Measurements from ENCODE around the gene GCGR.

The GCGR gene

DNA sequence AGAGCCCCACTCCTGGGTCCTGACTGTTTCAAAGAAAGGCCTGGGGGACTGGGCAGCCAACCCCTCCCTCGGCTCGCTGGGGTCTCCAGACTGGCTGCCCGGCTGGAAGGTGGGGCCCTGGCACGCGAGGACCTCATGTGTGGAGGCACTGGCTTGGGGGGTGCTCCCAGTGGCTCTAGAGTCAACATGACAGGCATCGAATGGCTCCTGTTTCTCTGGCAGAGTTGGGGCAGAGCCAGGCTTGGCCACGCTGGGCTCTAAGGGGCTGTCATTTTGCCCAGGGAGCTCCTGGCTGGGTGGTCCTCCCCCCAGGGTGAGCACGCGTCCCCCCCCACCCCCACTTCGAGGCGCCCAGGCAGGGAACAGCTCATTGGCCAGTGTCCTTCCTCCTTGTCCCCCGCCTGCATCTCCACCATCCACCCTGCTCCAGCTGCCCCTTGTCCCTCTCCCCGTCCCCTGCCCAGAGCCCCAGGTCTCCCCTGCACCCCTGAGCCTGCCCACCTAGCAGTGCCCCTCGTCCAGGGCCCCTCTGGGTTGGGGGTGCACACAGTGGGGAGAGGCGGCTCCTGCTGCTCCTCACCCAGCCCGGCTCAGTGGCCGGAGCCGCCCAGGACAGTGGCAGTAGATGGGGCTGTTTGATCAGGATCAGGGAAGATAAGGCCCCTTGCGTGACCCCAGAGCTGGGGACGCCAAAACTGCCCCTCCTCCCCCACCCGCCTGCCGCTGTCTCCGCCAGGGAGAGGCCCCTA lies 2.7 kb downstream of the GCGR start:
- Histone ChIP-seq H3K79me2 (ENCODE audit: insufficient read depth, low read length) (no peaks in the 10 kb centered on the region), H2AFZ (ENCODE audit: low read length) (no peak overlapping the region), H3K4me2 (ENCODE audit: low read length) (no peak overlapping the region), H3K27ac (ENCODE audit: low read depth, low read length, poor library complexity, severe bottlenecking) (no peak overlapping the region), H3K9me2 (ENCODE audit: low read depth, low read length) (no peaks in the 10 kb centered on the region), H3K36me3 (ENCODE audit: insufficient read depth, low read length) (no peaks in the 10 kb centered on the region), H3K9ac (ENCODE audit: low read length) (no peak overlapping the region), H3K4me1 (ENCODE audit: insufficient read depth, low read length, severe bottlenecking) (no peaks in the 10 kb centered on the region), H3F3A (ENCODE audit: insufficient read depth, low read length) (no peaks in the 10 kb centered on the region), H3K27me3 (ENCODE audit: insufficient read depth, low read length) (peaks cover 14% of the 10 kb centered on the region), H3K9me3 (ENCODE audit: low read length) (no peaks in the 10 kb centered on the region), H4K20me1 (ENCODE audit: insufficient read depth, low read length) (no peaks in the 10 kb centered on the region), H3K4me3 (ENCODE audit: low read depth, low read length, poor library complexity, severe bottlenecking) (no peak overlapping the region)
- TF ChIP-seq, protein P1, sequence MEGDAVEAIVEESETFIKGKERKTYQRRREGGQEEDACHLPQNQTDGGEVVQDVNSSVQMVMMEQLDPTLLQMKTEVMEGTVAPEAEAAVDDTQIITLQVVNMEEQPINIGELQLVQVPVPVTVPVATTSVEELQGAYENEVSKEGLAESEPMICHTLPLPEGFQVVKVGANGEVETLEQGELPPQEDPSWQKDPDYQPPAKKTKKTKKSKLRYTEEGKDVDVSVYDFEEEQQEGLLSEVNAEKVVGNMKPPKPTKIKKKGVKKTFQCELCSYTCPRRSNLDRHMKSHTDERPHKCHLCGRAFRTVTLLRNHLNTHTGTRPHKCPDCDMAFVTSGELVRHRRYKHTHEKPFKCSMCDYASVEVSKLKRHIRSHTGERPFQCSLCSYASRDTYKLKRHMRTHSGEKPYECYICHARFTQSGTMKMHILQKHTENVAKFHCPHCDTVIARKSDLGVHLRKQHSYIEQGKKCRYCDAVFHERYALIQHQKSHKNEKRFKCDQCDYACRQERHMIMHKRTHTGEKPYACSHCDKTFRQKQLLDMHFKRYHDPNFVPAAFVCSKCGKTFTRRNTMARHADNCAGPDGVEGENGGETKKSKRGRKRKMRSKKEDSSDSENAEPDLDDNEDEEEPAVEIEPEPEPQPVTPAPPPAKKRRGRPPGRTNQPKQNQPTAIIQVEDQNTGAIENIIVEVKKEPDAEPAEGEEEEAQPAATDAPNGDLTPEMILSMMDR (IDR thresholded peaks at IDR 0.05; ENCODE audit: low read length): no peak
- TF ChIP-seq EZH2 (IDR thresholded peaks at IDR 0.05; ENCODE audit: borderline replicate concordance, low read length): no peak

DNA sequence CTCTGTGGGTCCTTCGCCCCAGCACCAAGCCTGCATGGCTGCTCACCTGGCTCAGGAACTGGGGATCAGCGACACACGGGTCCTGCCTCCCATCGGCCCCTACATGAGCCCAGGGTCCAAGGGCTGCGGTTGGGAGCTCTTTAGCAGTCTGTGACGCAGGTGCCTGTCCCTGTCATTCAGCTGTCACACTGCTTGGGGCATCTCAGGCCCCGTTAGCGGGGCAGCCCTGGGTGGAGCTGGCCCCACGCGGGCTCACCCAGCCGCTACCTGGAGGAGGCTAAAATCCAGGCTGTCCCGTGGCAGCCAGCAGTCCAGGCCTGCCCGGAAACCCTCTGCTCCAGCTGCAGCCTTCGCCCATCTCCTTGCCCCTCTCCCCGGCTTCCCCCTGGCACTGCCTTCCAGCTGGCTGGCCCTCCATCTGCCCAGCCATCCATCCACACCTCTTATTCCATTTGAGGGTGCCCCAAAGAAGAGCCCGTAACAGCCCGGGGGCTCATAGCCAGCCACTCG lies 3.3 kb downstream of the GCGR start:
- peaks cover 14% of the 10 kb centered on the region for H3K27me3 ChIP-seq (ENCODE audit: insufficient read depth, low read length)
- no peak overlapping the region for H3K4me2 ChIP-seq (ENCODE audit: low read length)

DNA sequence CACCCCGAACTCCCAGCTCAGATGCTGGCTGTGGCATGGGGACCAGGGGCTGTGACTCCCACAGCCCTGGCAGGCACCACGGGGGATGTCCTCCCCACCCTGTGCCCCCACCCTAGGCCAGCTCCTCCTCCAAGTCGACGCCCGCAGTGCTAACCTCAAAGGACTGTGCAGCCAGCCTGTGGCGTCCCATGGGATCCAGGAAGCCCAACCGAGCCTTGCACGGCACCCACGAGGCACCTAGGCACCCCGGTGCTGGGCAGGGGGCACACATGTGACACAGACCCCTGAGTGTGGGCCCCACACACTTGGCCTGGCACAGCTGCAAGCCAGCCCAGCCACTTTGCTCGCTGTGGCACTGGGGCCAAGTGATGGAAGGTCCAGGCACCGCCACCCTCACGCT lies 3.9 kb downstream of the GCGR start:
- Histone ChIP-seq H3K27ac (ENCODE audit: low read depth, low read length, poor library complexity, severe bottlenecking) (no peak overlapping the region), H3K4me1 (ENCODE audit: insufficient read depth, low read length, severe bottlenecking) (no peaks in the 10 kb centered on the region), H3K9me2 (ENCODE audit: low read depth, low read length) (no peaks in the 10 kb centered on the region), H3K27me3 (ENCODE audit: insufficient read depth, low read length) (peaks cover 13% of the 10 kb centered on the region), H3K9ac (ENCODE audit: low read length) (no peak overlapping the region), H3F3A (ENCODE audit: insufficient read depth, low read length) (no peaks in the 10 kb centered on the region), H3K4me3 (ENCODE audit: low read depth, low read length, poor library complexity, severe bottlenecking) (no peak overlapping the region), H4K20me1 (ENCODE audit: insufficient read depth, low read length) (no peaks in the 10 kb centered on the region), H3K79me2 (ENCODE audit: insufficient read depth, low read length) (no peaks in the 10 kb centered on the region), H3K36me3 (ENCODE audit: insufficient read depth, low read length) (no peaks in the 10 kb centered on the region), H3K9me3 (ENCODE audit: low read length) (no peaks in the 10 kb centered on the region), H3K4me2 (ENCODE audit: low read length) (no peak overlapping the region), H2AFZ (ENCODE audit: low read length) (no peak overlapping the region)
- TF ChIP-seq, protein P1 (IDR thresholded peaks at IDR 0.05; ENCODE audit: low read length): no peak
- TF ChIP-seq EZH2 (IDR thresholded peaks at IDR 0.05; ENCODE audit: borderline replicate concordance, low read length): no peak

More for the DNA sequence above, 3.3 kb downstream of the GCGR start:
- H3F3A ChIP-seq (ENCODE audit: insufficient read depth, low read length): no peaks in the 10 kb centered on the region
- TF ChIP-seq, protein P1 (IDR thresholded peaks at IDR 0.05; ENCODE audit: low read length): no peak
- no peak for TF ChIP-seq EZH2 (IDR thresholded peaks at IDR 0.05; ENCODE audit: borderline replicate concordance, low read length)
- no peak overlapping the region for H2AFZ ChIP-seq (ENCODE audit: low read length)
- H3K9me2 ChIP-seq (ENCODE audit: low read depth, low read length): no peaks in the 10 kb centered on the region
- no peaks in the 10 kb centered on the region for H3K9me3 ChIP-seq (ENCODE audit: low read length)
- no peaks in the 10 kb centered on the region for H4K20me1 ChIP-seq (ENCODE audit: insufficient read depth, low read length)
- H3K36me3 ChIP-seq (ENCODE audit: insufficient read depth, low read length): no peaks in the 10 kb centered on the region
- H3K79me2 ChIP-seq (ENCODE audit: insufficient read depth, low read length): no peaks in the 10 kb centered on the region
- no peaks in the 10 kb centered on the region for H3K4me1 ChIP-seq (ENCODE audit: insufficient read depth, low read length, severe bottlenecking)
- no peak overlapping the region for H3K4me3 ChIP-seq (ENCODE audit: low read depth, low read length, poor library complexity, severe bottlenecking)
- H3K27ac ChIP-seq (ENCODE audit: low read depth, low read length, poor library complexity, severe bottlenecking): no peak overlapping the region
- no peak overlapping the region for H3K9ac ChIP-seq (ENCODE audit: low read length)

All from OCI-LY1 (cell line).